DOHH2 (cell line): ENCODE measurements around the gene ZFHX3.

Experiments used
- CTCF ChIP-seq: fragments of 200-600 bp; sonication (generic); IDR thresholded peaks from one replicate; pipeline ENCODE4 v1.5.1; 2014; ENCODE audit warnings: antibody characterized with exemption, mild to moderate bottlenecking, low read depth, low read length; ENCODE audit not compliant: poor library complexity, severe bottlenecking
- EZH2phosphoT487 ChIP-seq: fragments of 200-600 bp; sonication (generic); IDR thresholded peaks from 2 replicates; pipeline ENCODE4 v1.6.1; 2017; ENCODE audit warnings: borderline replicate concordance, mild to moderate bottlenecking, antibody characterized with exemption, low read length, moderate library complexity, mixed read lengths

GRCh38 chr16:72818236-72818845 is 229.6 kb downstream of the ZFHX3 start:
- TF ChIP-seq CTCF = peak; percentile 50
- TF ChIP-seq EZH2phosphoT487 = no peak
